ENCODE results near the gene CLIP3. TPM values are rescaled to one million over a fixed set of nuclear protein-coding genes. Genes with fewer than 3 reads are reported as not detected.
"Not testable (repeated sequence)": the region's sequence is repeated elsewhere in the genome, so short reads cannot be mapped to it uniquely, and the experiment has no call there.

The CLIP3 gene
- total RNA-seq, 2 experiments from 2014 or later: 0.47 to 0.85 TPM

- intact Hi-C loops (cut with DNase I, micrococcal nuclease): no loop called here
- ChIA-PET CTCF (no interaction called here), POLR2A (interaction anchor here (0.6 kb wide), 1 partner anchor 17 kb away, joined by 3 read pairs; no protein-coding TSS in a partner anchor)
- Histone ChIP-seq H3K4me3 (ENCODE audit: low read length) (no peak overlapping the region), H3K4me1 (ENCODE audit: insufficient read depth, low read length) (no peaks in the 10 kb centered on the region), H3K27me3 (ENCODE audit: control insufficient read depth in 1 of 2, insufficient read depth in 2 of 2, low read length in 2 of 2) (no peaks in the 10 kb centered on the region), H3K27ac (ENCODE audit: low read depth in 1 of 2, low read length in 2 of 2) (no peak overlapping the region), H3K9me3 (ENCODE audit: control insufficient read depth in 1 of 2, insufficient read depth in 1 of 2, low read length in 2 of 2) (no peaks in the 10 kb centered on the region), H3K36me3 (ENCODE audit: insufficient read depth, low read length) (peaks cover 3% of the 10 kb centered on the region)
- no peak overlapping the region for H3K4me3 Mint-ChIP-seq
- no peaks in the 10 kb centered on the region for H3K27me3 Mint-ChIP-seq
- TF ChIP-seq CTCF (IDR thresholded peaks at IDR 0.05): no peak
- H3K27ac Mint-ChIP-seq: no peak overlapping the region
- H3K9me3 Mint-ChIP-seq: no peaks in the 10 kb centered on the region
- peaks cover 11% of the 10 kb centered on the region for H3K4me1 Mint-ChIP-seq (ENCODE audit: low read depth)
- peaks cover 18% of the 10 kb centered on the region for H3K36me3 Mint-ChIP-seq (ENCODE audit: low read depth)
- ATAC-seq (ENCODE audit: poor library complexity) (no peak), DNase-seq (no peak)
These were observed 13.9 kb upstream of the CLIP3 start for GRCh38 chr19:36046443-36047050.

GRCh38 chr19:36043952-36044351 lies 11.3 kb upstream of the CLIP3 start:
- DNase-seq: no peak
- CTCF ChIA-PET: no interaction called here

GRCh38 chr19:36041831-36042230 lies 9.2 kb upstream of the CLIP3 start:
- DNase-seq (no peak), ATAC-seq (ENCODE audit: poor library complexity) (no peak)
- Histone ChIP-seq H3K4me1 (ENCODE audit: insufficient read depth, low read length) (peaks cover 8% of the 10 kb centered on the region), H3K4me3 (ENCODE audit: low read length) (no peak overlapping the region), H3K27ac (ENCODE audit: low read depth in 1 of 2, low read length in 2 of 2) (no peak overlapping the region), H3K27me3 (ENCODE audit: control insufficient read depth in 1 of 2, insufficient read depth in 2 of 2, low read length in 2 of 2) (no peaks in the 10 kb centered on the region), H3K36me3 (ENCODE audit: insufficient read depth, low read length) (peaks cover 3% of the 10 kb centered on the region), H3K9me3 (ENCODE audit: control insufficient read depth in 1 of 2, insufficient read depth in 1 of 2, low read length in 2 of 2) (no peaks in the 10 kb centered on the region)
- intact Hi-C loops (cut with DNase I, micrococcal nuclease): no loop called here
- H3K4me3 Mint-ChIP-seq: no peak overlapping the region
- H3K4me1 Mint-ChIP-seq (ENCODE audit: low read depth): peaks cover 7% of the 10 kb centered on the region
- ChIA-PET CTCF (no interaction called here), POLR2A (no interaction called here)
- TF ChIP-seq CTCF (IDR thresholded peaks at IDR 0.05): no peak
- H3K36me3 Mint-ChIP-seq (ENCODE audit: low read depth): peaks cover 23% of the 10 kb centered on the region
- no peak overlapping the region for H3K27ac Mint-ChIP-seq
- no peaks in the 10 kb centered on the region for H3K27me3 Mint-ChIP-seq
- no peaks in the 10 kb centered on the region for H3K9me3 Mint-ChIP-seq

More at GRCh38 chr19:36043952-36044351, 11.3 kb upstream of the CLIP3 start:
- Mint-ChIP-seq H3K36me3 (ENCODE audit: low read depth) (peaks cover 23% of the 10 kb centered on the region), H3K4me3 (no peak overlapping the region), H3K27me3 (no peaks in the 10 kb centered on the region), H3K27ac (no peak overlapping the region), H3K9me3 (no peaks in the 10 kb centered on the region), H3K4me1 (ENCODE audit: low read depth) (no peaks in the 10 kb centered on the region)
- H3K4me3 ChIP-seq (ENCODE audit: low read length): no peak overlapping the region
- no peaks in the 10 kb centered on the region for H3K9me3 ChIP-seq (ENCODE audit: control insufficient read depth in 1 of 2, insufficient read depth in 1 of 2, low read length in 2 of 2)
- no peak overlapping the region for H3K27ac ChIP-seq (ENCODE audit: low read depth in 1 of 2, low read length in 2 of 2)
- peaks cover 3% of the 10 kb centered on the region for H3K36me3 ChIP-seq (ENCODE audit: insufficient read depth, low read length)
- H3K4me1 ChIP-seq (ENCODE audit: insufficient read depth, low read length): no peaks in the 10 kb centered on the region
- POLR2A ChIA-PET: no interaction called here
- no peak for TF ChIP-seq CTCF (IDR thresholded peaks at IDR 0.05)
- H3K27me3 ChIP-seq (ENCODE audit: control insufficient read depth in 1 of 2, insufficient read depth in 2 of 2, low read length in 2 of 2): no peaks in the 10 kb centered on the region
- intact Hi-C loops (cut with DNase I, micrococcal nuclease): no loop called here
- no peak for ATAC-seq (ENCODE audit: poor library complexity)

GRCh38 chr19:36041092-36041491 lies 8.4 kb upstream of the CLIP3 start:
- intact Hi-C loops (cut with DNase I, micrococcal nuclease); H3K27me3 ChIP-seq (ENCODE audit: control insufficient read depth in 1 of 2, insufficient read depth in 2 of 2, low read length in 2 of 2); H3K36me3 ChIP-seq (ENCODE audit: insufficient read depth, low read length); H3K9me3 Mint-ChIP-seq; H3K9me3 ChIP-seq (ENCODE audit: control insufficient read depth in 1 of 2, insufficient read depth in 1 of 2, low read length in 2 of 2); CTCF ChIA-PET; H3K4me3 ChIP-seq (ENCODE audit: low read length); H3K4me3 Mint-ChIP-seq; ATAC-seq (ENCODE audit: poor library complexity); H3K27ac Mint-ChIP-seq; H3K27ac ChIP-seq (ENCODE audit: low read depth in 1 of 2, low read length in 2 of 2); H3K27me3 Mint-ChIP-seq; POLR2A ChIA-PET; DNase-seq: not testable (repeated sequence)
- Mint-ChIP-seq H3K4me1 (ENCODE audit: low read depth) (peaks cover 10% of the 10 kb centered on the region), H3K36me3 (ENCODE audit: low read depth) (peaks cover 17% of the 10 kb centered on the region)
- H3K4me1 ChIP-seq (ENCODE audit: insufficient read depth, low read length): peaks cover 15% of the 10 kb centered on the region
